HEK293 (cell line): ENCODE measurements around the gene NMD3.
"Not testable (repeated sequence)": the region's sequence is repeated elsewhere in the genome, so short reads cannot be mapped to it uniquely, and the experiment has no call there.

Source experiments
- CTCF ChIA-PET: fragments of 350-600 bp; formaldehyde crosslinking; extraction: SDS; loops from one replicate; lab custom pipeline; 2021; ENCODE audit warnings: antibody characterized with exemption; lab: Yijun Ruan, JAX
- POLR2A ChIA-PET: fragments of 300-600 bp; formaldehyde crosslinking; extraction: SDS; loops from one replicate; lab custom pipeline; 2020; ENCODE audit warnings: antibody characterized with exemption, inconsistent platforms; lab: Yijun Ruan, JAX
- H3K27ac ChIP-seq: fragments of 200-500 bp; sonication (Bioruptor generic); 2 replicates; pipeline ENCODE4 v1.5.1; 2014; ENCODE audit warnings: low read depth, low read length, control low read depth, inconsistent platforms; ENCODE audit errors: extremely low read depth
- H3K36me3 ChIP-seq, 2 experiments: fragments of 200-500 bp in 1 of 2; sonication (Bioruptor generic) in 1 of 2; 1 replicate in 1 of 2; 2 replicates in 1 of 2; pipeline ENCODE4 v1.5.1; 2014 to 2017; ENCODE audit warnings: inconsistent platforms in 2 of 2, low read length in 2 of 2; ENCODE audit not compliant: control insufficient read depth in 2 of 2, insufficient read depth in 1 of 2
- H3K4me1 ChIP-seq: fragments of 200-500 bp; sonication (Bioruptor generic); 2 replicates; pipeline ENCODE4 v1.5.1; 2014; ENCODE audit warnings: mild to moderate bottlenecking, low read length, inconsistent platforms; ENCODE audit not compliant: control insufficient read depth, insufficient read depth
- H3K4me3 ChIP-seq: 2 replicates; pipeline ENCODE4 v1.5.1; 2011; ENCODE audit warnings: low read depth, mild to moderate bottlenecking, control low read depth, low read length, moderate library complexity
- H3K9me3 ChIP-seq: fragments of 200-500 bp; sonication (Bioruptor generic); 2 replicates; pipeline ENCODE4 v1.5.1; 2014; ENCODE audit warnings: low read depth, low read length, inconsistent platforms; ENCODE audit not compliant: control insufficient read depth, insufficient read depth
- EGR2 ChIP-seq: fragments of 450-650 bp; formaldehyde crosslinking; IDR thresholded peaks from 2 replicates; pipeline ENCODE4 v1.5.1; 2016; ENCODE audit warnings: low read depth, missing biosample characterization, missing genetic modification characterization
- MZF1 ChIP-seq: fragments of 450-650 bp; formaldehyde crosslinking; IDR thresholded peaks from 2 replicates; pipeline ENCODE4 v1.5.1; 2017; ENCODE audit warnings: missing biosample characterization, missing genetic modification characterization, borderline replicate concordance
- OSR2 ChIP-seq: fragments of 450-650 bp; formaldehyde crosslinking; IDR thresholded peaks from 2 replicates; pipeline ENCODE4 v1.5.1; 2016; ENCODE audit warnings: missing biosample characterization, missing genetic modification characterization
- RBAK ChIP-seq: fragments of 450-650 bp; formaldehyde crosslinking; IDR thresholded peaks from 2 replicates; pipeline ENCODE4 v1.5.1; 2016; ENCODE audit warnings: missing biosample characterization, missing genetic modification characterization
- YY2 ChIP-seq: fragments of 450-650 bp; formaldehyde crosslinking; IDR thresholded peaks from 2 replicates; pipeline ENCODE4 v1.5.1; 2016; ENCODE audit warnings: missing biosample characterization, missing genetic modification characterization
- ZBTB48 ChIP-seq: fragments of 450-650 bp; formaldehyde crosslinking; IDR thresholded peaks from 2 replicates; pipeline ENCODE4 v1.5.1; 2016; ENCODE audit warnings: missing biosample characterization, missing genetic modification characterization
- ZFP41 ChIP-seq: fragments of 450-650 bp; formaldehyde crosslinking; IDR thresholded peaks from 2 replicates; pipeline ENCODE4 v1.5.1; 2016; ENCODE audit warnings: missing biosample characterization, missing genetic modification characterization, borderline replicate concordance
- ZFP69B ChIP-seq: fragments of 450-650 bp; formaldehyde crosslinking; IDR thresholded peaks from 2 replicates; pipeline ENCODE4 v1.5.1; 2016; ENCODE audit warnings: missing biosample characterization, missing genetic modification characterization
- ZNF157 ChIP-seq: fragments of 450-650 bp; formaldehyde crosslinking; IDR thresholded peaks from 2 replicates; pipeline ENCODE4 v1.5.1; 2016; ENCODE audit warnings: missing biosample characterization, missing genetic modification characterization
- ZNF175 ChIP-seq: fragments of 450-650 bp; formaldehyde crosslinking; IDR thresholded peaks from 2 replicates; pipeline ENCODE4 v1.5.1; 2016; ENCODE audit warnings: missing biosample characterization, missing genetic modification characterization
- ZNF211 ChIP-seq: fragments of 450-650 bp; formaldehyde crosslinking; IDR thresholded peaks from 2 replicates; pipeline ENCODE4 v1.5.1; 2016; ENCODE audit warnings: low read depth, missing biosample characterization, missing genetic modification characterization
- ZNF239 ChIP-seq: fragments of 450-650 bp; formaldehyde crosslinking; IDR thresholded peaks from 2 replicates; pipeline ENCODE4 v1.5.1; 2016; ENCODE audit warnings: missing biosample characterization, missing genetic modification characterization
- ZNF292 ChIP-seq: fragments of 450-650 bp; formaldehyde crosslinking; IDR thresholded peaks from 2 replicates; pipeline ENCODE4 v1.5.1; 2016; ENCODE audit warnings: low read depth, missing biosample characterization, missing genetic modification characterization, borderline replicate concordance
- ZNF324 ChIP-seq: fragments of 450-650 bp; formaldehyde crosslinking; IDR thresholded peaks from 2 replicates; pipeline ENCODE4 v1.5.1; 2016; ENCODE audit warnings: missing biosample characterization, missing genetic modification characterization
- ZNF433 ChIP-seq: fragments of 450-650 bp; formaldehyde crosslinking; IDR thresholded peaks from 2 replicates; pipeline ENCODE4 v1.5.1; 2016; ENCODE audit warnings: missing biosample characterization, missing genetic modification characterization, low read depth
- ZNF473 ChIP-seq: fragments of 450-650 bp; formaldehyde crosslinking; IDR thresholded peaks from 2 replicates; pipeline ENCODE4 v1.5.1; 2017; ENCODE audit warnings: missing biosample characterization, missing genetic modification characterization
- ZNF48 ChIP-seq: fragments of 450-650 bp; formaldehyde crosslinking; IDR thresholded peaks from 2 replicates; pipeline ENCODE4 v1.5.1; 2016; ENCODE audit warnings: missing biosample characterization, missing genetic modification characterization
- ZNF558 ChIP-seq: fragments of 450-650 bp; formaldehyde crosslinking; IDR thresholded peaks from 2 replicates; pipeline ENCODE4 v1.5.1; 2016; ENCODE audit warnings: missing biosample characterization, missing genetic modification characterization
- ZNF596 ChIP-seq: fragments of 450-650 bp; IDR thresholded peaks from 2 replicates; pipeline ENCODE4 v1.5.0; 2018; ENCODE audit warnings: missing biosample characterization, mild to moderate bottlenecking, missing genetic modification characterization, moderate library complexity
- ZNF626 ChIP-seq: fragments of 450-650 bp; sonication (Bioruptor Pico); formaldehyde crosslinking; IDR thresholded peaks from 2 replicates; pipeline ENCODE4 v1.5.1; 2018; ENCODE audit warnings: missing biosample characterization, missing genetic modification characterization, inconsistent platforms
- ZNF629 ChIP-seq: fragments of 450-650 bp; formaldehyde crosslinking; IDR thresholded peaks from 2 replicates; pipeline ENCODE4 v1.5.1; 2017; ENCODE audit warnings: missing biosample characterization, missing genetic modification characterization
- ZNF664 ChIP-seq: fragments of 450-650 bp; formaldehyde crosslinking; IDR thresholded peaks from 2 replicates; pipeline ENCODE4 v1.5.1; 2016; ENCODE audit warnings: missing biosample characterization, missing genetic modification characterization
- ZSCAN16 ChIP-seq: fragments of 450-650 bp; formaldehyde crosslinking; IDR thresholded peaks from 2 replicates; pipeline ENCODE4 v1.5.1; 2016; ENCODE audit warnings: missing biosample characterization, missing genetic modification characterization
- TF ChIP-seq, protein P1 (sequence below): fragments of 450-650 bp; formaldehyde crosslinking; IDR thresholded peaks from 2 replicates; pipeline ENCODE4 v1.5.1; 2016; ENCODE audit warnings: missing biosample characterization, missing genetic modification characterization
- TF ChIP-seq, protein P2 (sequence below): fragments of 450-650 bp; formaldehyde crosslinking; IDR thresholded peaks from 2 replicates; pipeline ENCODE4 v1.5.1; 2016; ENCODE audit warnings: missing biosample characterization, missing genetic modification characterization
- TF ChIP-seq, protein P3 (sequence below): fragments of 450-650 bp; formaldehyde crosslinking; IDR thresholded peaks from 2 replicates; pipeline ENCODE4; 2016; ENCODE audit warnings: missing biosample characterization, missing genetic modification characterization

The NMD3 gene

DNA sequence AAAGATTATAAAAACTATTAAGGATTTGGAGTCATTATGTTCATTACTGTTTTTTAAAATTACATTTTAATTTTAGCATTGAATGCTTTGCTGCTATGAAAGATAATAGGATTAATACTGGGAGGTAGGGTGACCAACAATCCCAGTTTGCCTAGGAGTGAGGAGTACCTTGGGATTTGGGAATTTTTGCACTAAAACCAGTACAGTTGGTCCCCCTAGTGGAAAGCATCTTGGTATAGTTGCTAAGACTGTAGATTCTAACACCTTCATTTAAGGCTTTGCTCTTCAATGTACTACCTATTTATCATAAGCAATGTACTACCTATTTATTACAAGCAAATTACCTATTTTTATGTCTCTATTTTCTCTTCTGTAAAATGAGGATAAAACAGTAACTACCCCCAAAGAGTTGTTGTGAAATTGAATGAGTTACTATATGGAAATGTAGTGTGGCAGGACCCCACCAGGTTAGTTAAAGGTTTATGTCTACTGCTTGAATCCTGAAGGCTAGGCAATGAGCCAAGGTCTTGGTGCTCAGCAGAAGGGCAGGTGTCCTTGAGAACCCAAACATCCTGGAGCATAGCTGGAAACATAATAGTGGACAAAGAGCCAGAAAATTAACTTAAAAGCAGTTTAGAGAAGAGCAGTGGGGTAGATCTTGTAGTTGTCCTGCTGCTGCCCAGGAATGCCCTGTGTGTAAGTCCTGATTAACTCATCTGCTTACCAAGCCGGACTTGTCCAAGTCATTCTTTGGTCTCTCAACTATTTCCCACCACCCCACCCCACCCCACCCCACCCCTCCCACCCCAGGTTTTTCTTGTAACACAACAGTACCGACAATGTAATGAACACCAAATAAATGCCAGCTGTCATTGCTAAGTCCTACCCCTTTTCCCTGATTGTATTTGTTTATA lies 49.2 kb upstream of the NMD3 start:
- ChIA-PET CTCF (interaction anchor here (0.7 kb wide), 1 partner anchor 10 kb away, joined by 3 read pairs; no protein-coding TSS in a partner anchor), POLR2A (no interaction called here)
- Histone ChIP-seq H3K9me3 (no peaks in the 10 kb centered on the region), H3K4me1 (no peaks in the 10 kb centered on the region), H3K27ac (no peak overlapping the region), H3K36me3 (no peaks in the 10 kb centered on the region), H3K4me3 (no peak overlapping the region)
- TF ChIP-seq, protein P1, sequence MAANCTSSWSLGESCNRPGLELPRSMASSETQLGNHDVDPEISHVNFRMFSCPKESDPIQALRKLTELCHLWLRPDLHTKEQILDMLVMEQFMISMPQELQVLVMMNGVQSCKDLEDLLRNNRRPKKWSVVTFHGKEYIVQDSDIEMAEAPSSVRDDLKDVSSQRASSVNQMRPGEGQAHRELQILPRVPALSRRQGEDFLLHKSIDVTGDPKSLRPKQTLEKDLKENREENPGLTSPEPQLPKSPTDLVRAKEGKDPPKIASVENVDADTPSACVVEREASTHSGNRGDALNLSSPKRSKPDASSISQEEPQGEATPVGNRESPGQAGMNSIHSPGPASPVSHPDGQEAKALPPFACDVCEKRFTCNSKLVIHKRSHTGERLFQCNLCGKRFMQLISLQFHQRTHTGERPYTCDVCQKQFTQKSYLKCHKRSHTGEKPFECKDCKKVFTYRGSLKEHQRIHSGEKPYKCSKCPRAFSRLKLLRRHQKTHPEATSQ (tag by site-specific recombination), result no peak
- TF ChIP-seq ZNF626 (tag by site-specific recombination), result no peak

DNA sequence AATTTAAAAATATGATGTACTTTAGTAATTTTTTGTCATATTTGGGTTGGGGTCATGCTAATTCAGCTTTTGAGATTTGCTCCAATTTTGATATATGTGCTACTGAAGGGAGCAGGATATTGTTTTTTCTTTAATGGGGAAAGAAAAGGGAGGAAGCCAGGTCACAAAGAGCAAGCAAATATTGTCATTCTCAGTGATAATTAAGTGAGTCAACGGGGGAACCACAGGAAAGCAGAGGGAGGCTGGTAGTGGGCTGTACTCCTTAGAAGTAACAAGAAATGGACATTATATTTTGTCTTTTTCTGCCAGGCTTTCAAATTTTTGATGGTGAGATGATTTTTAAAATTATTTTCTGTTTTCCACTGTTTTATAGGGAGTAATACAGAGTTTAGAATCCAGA lies 45.6 kb upstream of the NMD3 start:
- CTCF ChIA-PET, result no interaction called here
- H3K4me3 ChIP-seq, result no peak overlapping the region
- no peak for TF ChIP-seq ZNF664 (tag by site-specific recombination)
- TF ChIP-seq MZF1 (tag by site-specific recombination), result no peak
- no peak for TF ChIP-seq OSR2 (tag by site-specific recombination)
- TF ChIP-seq ZNF239 (tag by site-specific recombination), result no peak
- TF ChIP-seq, all 188 proteins: peak for 0
- no peak overlapping the region for H3K27ac ChIP-seq
- no peaks in the 10 kb centered on the region for H3K9me3 ChIP-seq
- POLR2A ChIA-PET, result no interaction called here
- no peaks in the 10 kb centered on the region for H3K4me1 ChIP-seq
- H3K36me3 ChIP-seq, result no peaks in the 10 kb centered on the region

DNA sequence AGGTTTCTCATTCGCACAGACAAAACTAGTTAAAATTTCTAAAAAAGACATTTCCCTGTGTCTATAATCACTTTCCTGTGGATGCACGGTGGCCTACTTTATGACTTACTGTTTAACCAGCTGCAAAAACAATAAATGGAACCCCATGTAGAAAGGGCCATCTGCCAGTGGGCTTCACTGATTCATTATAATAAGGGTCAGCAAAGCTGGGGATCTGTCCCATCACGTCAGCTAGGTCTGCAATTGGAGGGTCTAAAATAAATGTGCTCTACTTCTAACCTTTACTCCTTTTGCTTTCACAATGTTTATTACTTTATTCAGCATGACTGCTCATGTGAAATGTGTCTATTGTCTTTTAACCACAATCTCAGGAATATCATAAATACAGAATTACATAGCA lies 43.1 kb upstream of the NMD3 start:
- Histone ChIP-seq H3K4me3 (no peak overlapping the region), H3K36me3 (no peaks in the 10 kb centered on the region), H3K27ac (no peak overlapping the region), H3K4me1 (no peaks in the 10 kb centered on the region), H3K9me3 (no peaks in the 10 kb centered on the region)
- ChIA-PET POLR2A (interaction anchor here (1.1 kb wide), 1 partner anchor 44 kb away, joined by 3 read pairs; no protein-coding TSS in a partner anchor), CTCF (interaction anchor here (0.7 kb wide), 1 partner anchor 109 kb away, joined by 3 read pairs; no protein-coding TSS in a partner anchor)
- TF ChIP-seq, protein P2, sequence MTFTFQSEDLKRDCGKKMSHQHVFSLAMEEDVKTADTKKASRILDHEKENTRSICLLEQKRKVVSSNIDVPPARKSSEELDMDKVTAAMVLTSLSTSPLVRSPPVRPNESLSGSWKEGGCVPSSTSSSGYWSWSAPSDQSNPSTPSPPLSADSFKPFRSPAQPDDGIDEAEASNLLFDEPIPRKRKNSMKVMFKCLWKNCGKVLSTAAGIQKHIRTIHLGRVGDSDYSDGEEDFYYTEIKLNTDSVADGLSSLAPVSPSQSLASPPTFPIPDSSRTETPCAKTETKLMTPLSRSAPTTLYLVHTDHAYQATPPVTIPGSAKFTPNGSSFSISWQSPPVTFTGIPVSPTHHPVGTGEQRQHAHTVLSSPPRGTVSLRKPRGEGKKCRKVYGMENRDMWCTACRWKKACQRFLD (tag by site-specific recombination), result no peak
- TF ChIP-seq ZNF324 (no peak), ZNF157 (tag by site-specific recombination) (no peak), YY2 (tag by site-specific recombination) (no peak), ZNF211 (tag by site-specific recombination) (no peak), ZSCAN16 (tag by site-specific recombination) (no peak), ZFP69B (no peak), ZNF292 (tag by site-specific recombination) (no peak), ZNF175 (tag by site-specific recombination) (no peak), ZNF473 (tag by site-specific recombination) (no peak), ZNF596 (tag by site-specific recombination) (no peak), EGR2 (no peak), RBAK (tag by site-specific recombination) (no peak), ZNF48 (no peak), ZNF558 (tag by site-specific recombination) (no peak), ZNF433 (no peak), ZBTB48 (tag by site-specific recombination) (no peak), ZFP41 (tag by site-specific recombination) (no peak), ZNF629 (tag by site-specific recombination) (no peak)
- TF ChIP-seq, protein P3, sequence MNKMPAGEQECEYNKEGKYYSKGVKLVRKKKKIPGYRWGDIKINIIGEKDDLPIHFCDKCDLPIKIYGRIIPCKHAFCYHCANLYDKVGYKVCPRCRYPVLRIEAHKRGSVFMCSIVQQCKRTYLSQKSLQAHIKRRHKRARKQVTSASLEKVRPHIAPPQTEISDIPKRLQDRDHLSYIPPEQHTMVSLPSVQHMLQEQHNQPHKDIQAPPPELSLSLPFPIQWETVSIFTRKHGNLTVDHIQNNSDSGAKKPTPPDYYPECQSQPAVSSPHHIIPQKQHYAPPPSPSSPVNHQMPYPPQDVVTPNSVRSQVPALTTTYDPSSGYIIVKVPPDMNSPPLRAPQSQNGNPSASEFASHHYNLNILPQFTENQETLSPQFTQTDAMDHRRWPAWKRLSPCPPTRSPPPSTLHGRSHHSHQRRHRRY (tag by site-specific recombination), result no peak
- TF ChIP-seq, all 188 proteins: peak for 0

DNA sequence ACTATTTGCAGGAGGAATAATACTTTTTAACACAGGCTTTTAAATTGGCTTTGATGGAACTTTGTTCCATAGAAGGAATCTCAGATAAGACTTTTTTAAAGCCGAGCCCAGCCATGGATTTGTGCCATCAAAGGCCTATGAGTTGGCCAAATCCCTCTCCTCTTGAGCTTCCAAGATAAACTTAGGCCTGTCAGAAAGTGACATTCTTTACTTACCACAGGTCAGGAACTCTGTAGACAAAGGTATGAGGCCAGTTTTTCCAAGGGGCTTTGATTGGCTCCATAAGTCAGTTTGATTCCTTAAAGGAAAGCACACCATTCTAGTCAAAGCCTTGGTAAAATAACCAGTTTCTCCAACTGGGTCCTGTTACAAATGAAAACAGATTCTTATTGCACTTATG lies 39.7 kb upstream of the NMD3 start:
- H3K9me3 ChIP-seq, H3K4me3 ChIP-seq, CTCF ChIA-PET, H3K4me1 ChIP-seq, H3K36me3 ChIP-seq, H3K27ac ChIP-seq: not testable (repeated sequence)
- POLR2A ChIA-PET, result interaction anchor here (0.6 kb wide), 1 partner anchor 66 kb away, joined by 4 read pairs; no protein-coding TSS in a partner anchor
